Prostate gland (tissue), 2 donors: ENCODE measurements around the gene LPP. TPM values are rescaled to one million over a fixed set of nuclear protein-coding genes. Genes with fewer than 3 reads are reported as not detected.

Experiments used
- DNase-seq: peaks from one replicate; pipeline ENCODE4 v3.0.0-alpha.2; 2019; ENCODE audit warnings: low spot score
- H3K27ac ChIP-seq, 2 donors: fragments of 200-600 bp; sonication (generic); 2 replicates each; pipeline ENCODE4 v1.5.1; 2017 to 2019
- H3K27me3 ChIP-seq: fragments of 200-600 bp; sonication (generic); replicated peaks from 2 replicates; pipeline ENCODE4 v1.5.1; 2019; ENCODE audit not compliant: insufficient read depth
- H3K36me3 ChIP-seq, 2 donors: fragments of 200-600 bp; sonication (generic); 1 replicate in 1 of 2; 2 replicates in 1 of 2; pipeline versions ENCODE4 v1.5.1 to v1.8.1; 2017 to 2019
- H3K4me1 ChIP-seq: fragments of 200-600 bp; sonication (generic); replicated peaks from 2 replicates; pipeline ENCODE4 v1.5.1; 2019
- H3K4me3 ChIP-seq, 2 donors: fragments of 200-600 bp; sonication (generic); 2 replicates each; pipeline ENCODE4 v1.5.1; 2017 to 2019
- H3K9me3 ChIP-seq: fragments of 200-600 bp; sonication (generic); 2 replicates; pipeline ENCODE4 v1.5.1; 2017
- CTCF ChIP-seq, 4 experiments: fragments of 200-600 bp in 2 of 4; fragments of 450-650 bp in 2 of 4; sonication (generic) in 2 of 4; IDR thresholded peaks; 1 replicate in 3 of 4; 2 replicates in 1 of 4; pipeline ENCODE4 v1.5.1; 2016 to 2019; ENCODE audit warnings: antibody characterized with exemption in 4 of 4, mild to moderate bottlenecking in 2 of 4, moderate library complexity in 2 of 4
- POLR2A ChIP-seq: fragments of 450-650 bp; IDR thresholded peaks from one replicate; pipeline ENCODE4 v1.6.1; 2016; ENCODE audit warnings: antibody characterized with exemption, mild to moderate bottlenecking
- POLR2AphosphoS5 ChIP-seq: sonication (generic); formaldehyde crosslinking; IDR thresholded peaks from one replicate; pipeline ENCODE4 v1.6.1; 2017; ENCODE audit warnings: antibody characterized with exemption
- WGBS: methylation state at CpG from one replicate; pipeline ENCODE4 v1.1.5; 2018; 5-methylcytosine and 5-hydroxymethylcytosine counted together
- intact Hi-C: fragments of 100-400 bp; cut with DNase I; formaldehyde crosslinking; loops from one replicate; pipeline ENCODE4 v1.14.2; 2022
- total RNA-seq, 2 donors: library from RNA; depleted of rRNA; stranded (reverse); fragments of >200 nt; gene quantifications; one replicate each; pipeline ENCODE4 v1.1.0, GENCODE V29; 2016

LPP gene
- total RNA-seq, 2 donors from 2014 or later = 219 to 248 TPM

GRCh38 chr3:188310270-188310710 is 156.3 kb downstream of the LPP start:
- Histone ChIP-seq H3K4me1 (no peaks in the 10 kb centered on the region), H3K9me3 (no peaks in the 10 kb centered on the region), H3K27ac (no peak overlapping the region), H3K4me3 (no peak overlapping the region), H3K36me3 (no peaks in the 10 kb centered on the region), H3K27me3 (no peaks in the 10 kb centered on the region)
- 96% methylated on average over 2 of the region's 2 CpGs for WGBS
- TF ChIP-seq POLR2A = no peak
- TF ChIP-seq POLR2AphosphoS5 = no peak
- TF ChIP-seq CTCF (IDR thresholded peaks at IDR 0.05) = no peak
- intact Hi-C loops = no loop called here
- no peak for DNase-seq

GRCh38 chr3:188315553-188315952 is 161.6 kb downstream of the LPP start:
- no peak overlapping the region for H3K4me3 ChIP-seq
- no peaks in the 10 kb centered on the region for H3K27me3 ChIP-seq
- no peaks in the 10 kb centered on the region for H3K4me1 ChIP-seq
- no peak for DNase-seq
- no peak for TF ChIP-seq POLR2AphosphoS5
- TF ChIP-seq CTCF (IDR thresholded peaks at IDR 0.05) = no peak
- TF ChIP-seq POLR2A = no peak
- H3K36me3 ChIP-seq = no peaks in the 10 kb centered on the region
- no peaks in the 10 kb centered on the region for H3K9me3 ChIP-seq
- 55% methylated on average over 2 of the region's 2 CpGs for WGBS
- H3K27ac ChIP-seq = no peak overlapping the region
- intact Hi-C loops = no loop called here

- DNase-seq = no peak
- no peaks in the 10 kb centered on the region for H3K36me3 ChIP-seq
- H3K27me3 ChIP-seq = no peaks in the 10 kb centered on the region
- no peak for TF ChIP-seq POLR2A
- TF ChIP-seq POLR2AphosphoS5 = no peak
- no peak for TF ChIP-seq CTCF (IDR thresholded peaks at IDR 0.05)
- no peak overlapping the region for H3K4me3 ChIP-seq
- no peak overlapping the region for H3K27ac ChIP-seq
- H3K4me1 ChIP-seq = no peaks in the 10 kb centered on the region
- intact Hi-C loops = no loop called here
- 84% methylated on average over 6 of the region's 6 CpGs for WGBS
- H3K9me3 ChIP-seq = no peaks in the 10 kb centered on the region
Measured at GRCh38 chr3:188316021-188316722, 162.2 kb downstream of the LPP start.

- intact Hi-C loops = no loop called here
- no peaks in the 10 kb centered on the region for H3K36me3 ChIP-seq
- H3K4me3 ChIP-seq = no peak overlapping the region
- no peaks in the 10 kb centered on the region for H3K4me1 ChIP-seq
- TF ChIP-seq POLR2A = no peak
- TF ChIP-seq CTCF (IDR thresholded peaks at IDR 0.05) = no peak
- no peak for TF ChIP-seq POLR2AphosphoS5
- WGBS = 88% methylated on average over 3 of the region's 3 CpGs
- no peak overlapping the region for H3K27ac ChIP-seq
- no peaks in the 10 kb centered on the region for H3K27me3 ChIP-seq
- no peaks in the 10 kb centered on the region for H3K9me3 ChIP-seq
- DNase-seq = no peak
Measured at GRCh38 chr3:188316723-188317070, 162.7 kb downstream of the LPP start.

GRCh38 chr3:188319569-188319968 is 165.6 kb downstream of the LPP start:
- 18% methylated on average over 1 of the region's 1 CpG for WGBS
- Histone ChIP-seq H3K27ac (no peak overlapping the region), H3K9me3 (no peaks in the 10 kb centered on the region), H3K4me3 (no peak overlapping the region), H3K27me3 (no peaks in the 10 kb centered on the region), H3K36me3 (no peaks in the 10 kb centered on the region), H3K4me1 (no peaks in the 10 kb centered on the region)
- no peak for DNase-seq
- TF ChIP-seq POLR2A = no peak
- TF ChIP-seq POLR2AphosphoS5 = no peak
- TF ChIP-seq CTCF (IDR thresholded peaks at IDR 0.05) = no peak
- intact Hi-C loops = no loop called here
